ENCODE data around the gene PSMA8.
A peak's percentile ranks its signal among the peaks of the same experiment; 100 is the strongest.
"Not testable (repeated sequence)": the region's sequence is repeated elsewhere in the genome, so short reads cannot be mapped to it uniquely, and the experiment has no call there.

The PSMA8 gene

GRCh38 chr18:26133652-26134051 lies at the start of gene PSMA8:
Gene PSMA8, plus strand, starts transcription at chr18:26133869. Its CDS starts 97 bp downstream, at chr18:26133966.
- peak in 1 of 51 donors; percentile 1 for DNase-seq

- no peak for DNase-seq
Observed at GRCh38 chr18:26085056-26085455, 48.6 kb upstream of the PSMA8 start.

GRCh38 chr18:26086959-26087358 lies 46.7 kb upstream of the PSMA8 start:
- DNase-seq: no peak

- DNase-seq: no peak
Observed at GRCh38 chr18:26088487-26088886, 45.2 kb upstream of the PSMA8 start.

- peak in 21 of 51 donors; percentile 2 to 79 (median 14) for DNase-seq
Observed at GRCh38 chr18:26089293-26090129, 44.2 kb upstream of the PSMA8 start.

GRCh38 chr18:26090130-26091046 lies 43.3 kb upstream of the PSMA8 start, which contains the start of gene SS18:
Gene SS18, minus strand, starts transcription at chr18:26090613. Its CDS starts 44 bp downstream, at chr18:26090569.
- peak; percentile 76 to 99 (median 91) for DNase-seq

GRCh38 chr18:26091047-26091630 lies 42.5 kb upstream of the PSMA8 start:
- DNase-seq: peak in 12 of 51 donors; percentile 39 to 73 (median 56)

GRCh38 chr18:26096852-26097251 lies 36.8 kb upstream of the PSMA8 start:
- no peak for DNase-seq

GRCh38 chr18:26097563-26097962 lies 36.1 kb upstream of the PSMA8 start:
- no peak for DNase-seq

- no peak for DNase-seq
Observed at GRCh38 chr18:26103579-26103978, 30.1 kb upstream of the PSMA8 start.

GRCh38 chr18:26104035-26104434 lies 29.6 kb upstream of the PSMA8 start:
- no peak for DNase-seq

GRCh38 chr18:26119246-26119645 lies 14.4 kb upstream of the PSMA8 start:
- no peak for DNase-seq

GRCh38 chr18:26121476-26121875 lies 12.2 kb upstream of the PSMA8 start:
- no peak for DNase-seq

GRCh38 chr18:26121994-26122393 lies 11.7 kb upstream of the PSMA8 start:
- not testable (repeated sequence) for DNase-seq

GRCh38 chr18:26127786-26128185 lies 5.9 kb upstream of the PSMA8 start:
- no peak for DNase-seq

- not testable (repeated sequence) for DNase-seq
Observed at GRCh38 chr18:26128192-26128591, 5.5 kb upstream of the PSMA8 start.

GRCh38 chr18:26134107-26134506 lies 438 bp downstream of the PSMA8 start:
- DNase-seq: no peak

GRCh38 chr18:26135548-26135947 lies 1.9 kb downstream of the PSMA8 start:
- no peak for DNase-seq

- no peak for DNase-seq
Observed at GRCh38 chr18:26157326-26157725, 23.7 kb downstream of the PSMA8 start.

GRCh38 chr18:26159353-26159752 lies 25.7 kb downstream of the PSMA8 start:
- DNase-seq: no peak

- no peak for DNase-seq
Observed at GRCh38 chr18:26164571-26164970, 30.9 kb downstream of the PSMA8 start.

- DNase-seq: not testable (repeated sequence)
Observed at GRCh38 chr18:26167592-26167991, 33.9 kb downstream of the PSMA8 start.

Data from hypothalamus (tissue), 51 donors.